MM.1S (cell line): ENCODE results near the gene LEF1.

ENCODE experiments used
- DNase-seq: peaks from one replicate; pipeline ENCODE4 v3.0.0-alpha.2; 2015
- H2AFZ ChIP-seq: fragments of 300-600 bp; sonication (generic); 2 replicates; pipeline ENCODE4 v1.6.0; 2016; ENCODE audit warnings: antibody characterized with exemption, low read length
- H3F3A ChIP-seq: fragments of 300-600 bp; sonication (generic); 2 replicates; pipeline ENCODE4 v1.6.1; 2016; ENCODE audit warnings: mild to moderate bottlenecking, antibody characterized with exemption, low read length, moderate library complexity, mixed read lengths; ENCODE audit not compliant: insufficient read depth
- H3K27ac ChIP-seq: fragments of 300-600 bp; sonication (generic); 2 replicates; pipeline ENCODE4 v1.5.1; 2016; ENCODE audit warnings: mild to moderate bottlenecking, low read length
- H3K27me3 ChIP-seq: fragments of 300-600 bp; sonication (generic); replicated peaks from 2 replicates; pipeline ENCODE4 v1.6.0; 2016; ENCODE audit warnings: low read length; ENCODE audit not compliant: insufficient read depth
- H3K36me3 ChIP-seq: fragments of 300-600 bp; sonication (generic); replicated peaks from 2 replicates; pipeline ENCODE4 v1.6.1; 2016; ENCODE audit warnings: mild to moderate bottlenecking, low read length, mixed read lengths; ENCODE audit not compliant: insufficient read depth
- H3K4me1 ChIP-seq: fragments of 300-600 bp; sonication (generic); 2 replicates; pipeline ENCODE4 v1.6.1; 2016; ENCODE audit warnings: low read length, mixed read lengths
- H3K4me2 ChIP-seq: fragments of 300-600 bp; sonication (generic); 2 replicates; pipeline ENCODE4 v1.6.0; 2016; ENCODE audit warnings: low read depth, low read length
- H3K4me3 ChIP-seq: fragments of 300-600 bp; sonication (generic); 2 replicates; pipeline ENCODE4 v1.5.1; 2016; ENCODE audit warnings: low read length, mixed read lengths
- H3K79me2 ChIP-seq: fragments of 300-600 bp; sonication (generic); 2 replicates; pipeline ENCODE4 v1.6.1; 2016; ENCODE audit warnings: mixed run types, low read length, mixed read lengths
- H3K9ac ChIP-seq: fragments of 300-600 bp; sonication (generic); 2 replicates; pipeline ENCODE4 v1.6.1; 2016; ENCODE audit warnings: low read length, mixed read lengths
- H3K9me2 ChIP-seq: fragments of 300-600 bp; sonication (generic); replicated peaks from 2 replicates; pipeline ENCODE4 v1.6.1; 2016; ENCODE audit warnings: mild to moderate bottlenecking, low read length, mixed read lengths; ENCODE audit not compliant: insufficient read depth
- H3K9me3 ChIP-seq: fragments of 300-600 bp; sonication (generic); replicated peaks from 2 replicates; pipeline ENCODE4 v1.6.1; 2016; ENCODE audit warnings: mild to moderate bottlenecking, low read length, mixed read lengths; ENCODE audit not compliant: insufficient read depth
- H4K20me1 ChIP-seq: fragments of 300-600 bp; sonication (generic); 2 replicates; pipeline ENCODE4 v1.6.1; 2016; ENCODE audit warnings: mild to moderate bottlenecking, low read length, moderate library complexity, mixed read lengths; ENCODE audit not compliant: insufficient read depth
- EZH2 ChIP-seq: fragments of 300-600 bp; sonication (generic); optimal IDR thresholded peaks from 2 replicates; pipeline ENCODE3; 2017; ENCODE audit warnings: low read depth, mild to moderate bottlenecking, antibody characterized with exemption, low read length, mixed read lengths
- EZH2phosphoT487 ChIP-seq: fragments of 300-600 bp; sonication (generic); IDR thresholded peaks from 2 replicates; pipeline ENCODE4 v1.6.1; 2018; ENCODE audit warnings: antibody characterized with exemption, low read length
- TF ChIP-seq, protein P1 (sequence below): fragments of 300-600 bp; sonication (generic); IDR thresholded peaks from 2 replicates; pipeline ENCODE4 v1.5.1; 2016; ENCODE audit warnings: antibody characterized with exemption, low read length, mixed read lengths

LEF1 gene

DNA sequence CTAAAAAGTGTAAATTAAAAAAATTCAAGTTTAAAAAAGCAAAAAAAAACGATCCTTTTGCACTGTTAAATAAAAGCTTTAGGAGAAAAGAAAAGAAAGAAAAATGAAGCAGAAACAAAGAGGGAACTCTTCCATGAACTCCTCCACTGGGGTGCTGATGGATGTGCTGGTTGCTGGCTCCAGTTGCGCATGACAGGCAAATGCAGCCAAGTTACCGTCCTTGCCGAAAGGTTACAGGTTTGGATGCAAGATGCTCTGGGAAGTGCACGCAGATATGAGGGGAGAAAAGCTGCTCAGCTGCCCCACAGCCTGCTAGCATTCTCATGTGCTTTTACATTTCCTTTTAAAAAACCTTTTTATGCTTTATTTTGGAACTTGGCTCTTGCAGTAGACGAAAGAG, 120.6 kb downstream of the LEF1 start:
- Histone ChIP-seq H3K9ac (no peak overlapping the region), H3K9me3 (no peaks in the 10 kb centered on the region), H3K4me1 (peaks cover 5% of the 10 kb centered on the region), H3K4me2 (no peak overlapping the region), H4K20me1 (no peaks in the 10 kb centered on the region), H2AFZ (no peak overlapping the region), H3K4me3 (no peak overlapping the region), H3K79me2 (no peaks in the 10 kb centered on the region; the same call in 1 of the 2 replicates), H3K9me2 (no peaks in the 10 kb centered on the region), H3K27me3 (no peaks in the 10 kb centered on the region), H3K27ac (no peak overlapping the region), H3K36me3 (0 out of 2 replicates have a peak, but pooled peaks cover 4% of the 10 kb centered on the region), H3F3A (no peaks in the 10 kb centered on the region)
- DNase-seq, result no peak
- TF ChIP-seq EZH2phosphoT487, result no peak
- TF ChIP-seq EZH2, result no peak
- TF ChIP-seq, protein P1, sequence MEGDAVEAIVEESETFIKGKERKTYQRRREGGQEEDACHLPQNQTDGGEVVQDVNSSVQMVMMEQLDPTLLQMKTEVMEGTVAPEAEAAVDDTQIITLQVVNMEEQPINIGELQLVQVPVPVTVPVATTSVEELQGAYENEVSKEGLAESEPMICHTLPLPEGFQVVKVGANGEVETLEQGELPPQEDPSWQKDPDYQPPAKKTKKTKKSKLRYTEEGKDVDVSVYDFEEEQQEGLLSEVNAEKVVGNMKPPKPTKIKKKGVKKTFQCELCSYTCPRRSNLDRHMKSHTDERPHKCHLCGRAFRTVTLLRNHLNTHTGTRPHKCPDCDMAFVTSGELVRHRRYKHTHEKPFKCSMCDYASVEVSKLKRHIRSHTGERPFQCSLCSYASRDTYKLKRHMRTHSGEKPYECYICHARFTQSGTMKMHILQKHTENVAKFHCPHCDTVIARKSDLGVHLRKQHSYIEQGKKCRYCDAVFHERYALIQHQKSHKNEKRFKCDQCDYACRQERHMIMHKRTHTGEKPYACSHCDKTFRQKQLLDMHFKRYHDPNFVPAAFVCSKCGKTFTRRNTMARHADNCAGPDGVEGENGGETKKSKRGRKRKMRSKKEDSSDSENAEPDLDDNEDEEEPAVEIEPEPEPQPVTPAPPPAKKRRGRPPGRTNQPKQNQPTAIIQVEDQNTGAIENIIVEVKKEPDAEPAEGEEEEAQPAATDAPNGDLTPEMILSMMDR, result no peak

DNA sequence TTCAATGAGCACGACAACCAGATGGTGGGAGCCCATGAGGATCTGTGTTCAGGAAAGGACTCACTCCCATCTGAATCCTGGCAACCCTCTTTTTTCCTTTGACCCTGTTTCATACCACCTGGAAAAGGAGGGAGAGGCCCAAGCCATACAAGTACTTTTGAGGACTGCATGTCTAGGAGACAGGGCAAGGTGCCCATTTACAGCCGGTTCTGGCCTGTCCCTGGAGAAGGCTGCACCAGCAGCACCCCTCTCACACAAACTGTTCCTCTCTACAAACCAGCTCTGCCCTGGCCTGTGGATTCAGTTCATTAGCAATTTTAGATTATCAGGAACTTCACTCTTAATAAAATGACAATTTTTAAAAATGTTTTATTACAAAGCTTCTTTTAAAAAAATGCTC, 121.5 kb downstream of the LEF1 start:
- Histone ChIP-seq H3K36me3 (0 out of 2 replicates have a peak, but pooled peaks cover 4% of the 10 kb centered on the region), H3K9ac (no peak overlapping the region), H3K9me3 (no peaks in the 10 kb centered on the region), H3K4me3 (no peak overlapping the region), H3K4me2 (no peak overlapping the region), H2AFZ (no peak overlapping the region), H3K79me2 (no peaks in the 10 kb centered on the region; the same call in 1 of the 2 replicates), H3K27me3 (no peaks in the 10 kb centered on the region), H3K27ac (no peak overlapping the region), H3F3A (no peaks in the 10 kb centered on the region), H4K20me1 (no peaks in the 10 kb centered on the region), H3K9me2 (no peaks in the 10 kb centered on the region), H3K4me1 (no peaks in the 10 kb centered on the region)
- no peak for DNase-seq
- TF ChIP-seq, protein P1, result no peak
- TF ChIP-seq EZH2 (no peak), EZH2phosphoT487 (no peak)

DNA sequence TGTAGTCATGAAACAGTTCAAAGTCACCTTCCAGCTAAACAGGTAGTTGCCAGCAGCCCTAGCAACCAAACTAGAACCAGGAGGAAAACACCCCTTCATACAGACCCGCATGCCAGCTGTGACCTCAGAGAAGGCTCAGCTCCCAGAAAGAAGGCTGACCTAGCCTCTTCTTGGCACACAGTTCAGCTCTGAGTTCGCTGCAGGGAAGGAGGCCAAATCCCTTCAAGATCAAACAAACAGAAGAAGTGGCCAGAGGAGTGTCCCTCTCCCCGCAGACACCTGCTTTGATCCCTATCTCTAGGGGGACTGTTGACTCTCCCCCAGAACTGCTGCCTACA, 123.1 kb downstream of the LEF1 start:
- no peak overlapping the region for H3K4me3 ChIP-seq
- no peaks in the 10 kb centered on the region for H3F3A ChIP-seq
- H2AFZ ChIP-seq, result no peak overlapping the region
- 0 out of 2 replicates have a peak, but pooled peaks cover 4% of the 10 kb centered on the region for H3K36me3 ChIP-seq
- no peak overlapping the region for H3K9ac ChIP-seq
- no peaks in the 10 kb centered on the region; the same call in 1 of the 2 replicates for H3K79me2 ChIP-seq
- TF ChIP-seq, protein P1, result no peak
- TF ChIP-seq EZH2phosphoT487 (no peak), EZH2 (no peak)
- H3K9me2 ChIP-seq, result no peaks in the 10 kb centered on the region
- no peaks in the 10 kb centered on the region for H4K20me1 ChIP-seq
- no peak for DNase-seq
- H3K4me1 ChIP-seq, result no peaks in the 10 kb centered on the region
- no peak overlapping the region for H3K4me2 ChIP-seq
- no peak overlapping the region for H3K27ac ChIP-seq
- no peaks in the 10 kb centered on the region for H3K27me3 ChIP-seq
- H3K9me3 ChIP-seq, result no peaks in the 10 kb centered on the region
